Activated CD8-positive, alpha-beta memory T cell treated with anti-CD3 and anti-CD28 coated beads, Interleukin-2, amount 50 U/mL, for 24 hours (primary cell): Measurements from ENCODE around the gene SIX3.
A peak's percentile ranks its signal among the peaks of the same experiment; 100 is the strongest.

Experiments used
- DNase-seq: peaks from one replicate; pipeline ENCODE4 v3.0.0-alpha.2; 2020; ENCODE audit errors: extremely low read depth

The SIX3 gene

DNA sequence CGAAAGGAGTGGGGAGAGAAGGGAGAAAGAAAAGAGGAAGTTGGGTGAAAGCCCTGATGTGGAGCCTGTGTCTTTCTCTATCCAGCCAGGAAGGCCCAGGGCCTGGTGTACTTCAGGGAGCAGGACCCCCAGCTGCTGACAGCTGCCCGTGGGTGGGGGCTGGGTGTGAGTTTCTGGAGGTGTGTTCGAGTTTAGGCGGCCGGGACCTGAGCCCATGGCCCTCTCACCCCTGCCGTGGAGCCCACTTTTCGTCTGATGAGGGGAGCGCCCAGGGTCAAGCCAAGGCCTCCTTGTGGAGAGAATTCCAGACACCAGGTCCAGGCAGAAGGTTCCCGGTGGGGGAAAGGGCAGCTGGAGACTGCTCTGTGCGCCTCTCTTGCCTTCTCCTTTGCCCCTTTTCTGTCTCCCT is 2.2 kb downstream of the SIX3 start:
- no peak for DNase-seq

DNA sequence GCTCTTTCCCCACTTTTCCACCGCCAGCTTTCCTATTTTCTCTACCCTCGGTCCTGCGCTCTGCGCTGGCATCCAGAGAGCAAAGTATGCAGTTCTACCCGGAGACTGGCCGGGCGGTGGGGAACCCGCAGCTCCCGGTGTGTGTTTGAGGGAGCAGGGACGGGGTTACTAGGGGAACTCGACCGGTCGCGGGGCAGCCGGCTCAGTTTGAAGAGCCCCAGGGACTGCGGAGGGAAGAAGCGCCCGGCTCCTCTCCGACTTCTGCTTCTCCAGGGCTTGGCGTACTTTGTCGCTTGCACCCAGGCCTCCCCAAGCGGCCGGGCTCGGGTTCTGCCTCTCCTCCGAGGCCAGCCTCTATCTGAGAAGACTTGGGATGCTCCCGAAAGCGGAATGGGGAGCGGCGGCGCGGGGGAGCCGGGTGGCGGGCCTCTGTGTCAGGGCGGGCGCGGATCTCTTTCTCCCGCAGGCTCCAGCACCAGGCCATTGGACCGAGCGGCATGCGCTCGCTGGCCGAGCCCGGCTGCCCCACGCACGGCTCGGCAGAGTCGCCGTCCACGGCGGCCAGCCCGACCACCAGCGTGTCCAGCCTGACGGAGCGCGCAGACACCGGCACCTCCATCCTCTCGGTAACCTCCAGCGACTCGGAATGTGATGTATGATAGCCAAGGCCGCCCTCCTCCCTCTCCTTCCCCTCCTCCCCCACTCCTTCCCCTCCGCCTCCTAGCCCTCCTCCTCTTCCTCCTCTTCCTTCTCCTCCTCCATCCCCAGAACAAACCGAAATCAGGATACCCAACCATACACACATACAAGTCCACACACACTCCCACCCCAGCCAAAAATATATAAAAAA is 2.8 kb downstream of the SIX3 start:
- DNase-seq, result no peak

DNA sequence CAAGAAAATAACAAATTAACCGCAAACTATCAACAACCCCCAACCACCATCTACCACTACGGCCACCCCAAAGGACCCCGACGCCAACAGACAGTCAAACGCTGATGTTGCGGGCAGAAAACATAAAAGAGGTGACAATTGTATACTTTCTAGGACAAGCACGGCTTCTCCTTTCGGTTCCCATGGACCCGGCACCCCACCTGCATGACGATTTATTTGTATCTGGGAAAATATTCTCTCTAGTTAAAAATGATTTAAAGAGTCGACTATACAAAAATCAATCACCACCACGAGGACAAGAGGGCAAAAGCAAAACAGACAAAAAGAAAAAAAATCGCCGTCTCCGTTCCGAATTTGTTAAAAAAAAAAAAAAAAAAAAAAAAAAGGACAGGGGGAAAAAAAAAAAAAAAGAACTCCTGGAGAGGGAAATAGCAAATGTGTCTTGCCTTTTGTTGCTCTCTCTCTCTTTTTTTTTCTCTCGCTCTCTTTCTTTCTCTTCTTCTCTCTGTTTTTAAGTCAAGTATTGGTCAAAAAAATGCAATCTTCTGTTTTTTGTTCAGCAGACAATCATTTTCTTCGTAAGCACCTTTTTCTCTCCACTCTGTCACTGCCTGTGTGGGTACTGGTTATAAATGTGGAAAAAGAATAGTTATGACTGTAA is 3.6 kb downstream of the SIX3 start:
- DNase-seq, result no peak

DNA sequence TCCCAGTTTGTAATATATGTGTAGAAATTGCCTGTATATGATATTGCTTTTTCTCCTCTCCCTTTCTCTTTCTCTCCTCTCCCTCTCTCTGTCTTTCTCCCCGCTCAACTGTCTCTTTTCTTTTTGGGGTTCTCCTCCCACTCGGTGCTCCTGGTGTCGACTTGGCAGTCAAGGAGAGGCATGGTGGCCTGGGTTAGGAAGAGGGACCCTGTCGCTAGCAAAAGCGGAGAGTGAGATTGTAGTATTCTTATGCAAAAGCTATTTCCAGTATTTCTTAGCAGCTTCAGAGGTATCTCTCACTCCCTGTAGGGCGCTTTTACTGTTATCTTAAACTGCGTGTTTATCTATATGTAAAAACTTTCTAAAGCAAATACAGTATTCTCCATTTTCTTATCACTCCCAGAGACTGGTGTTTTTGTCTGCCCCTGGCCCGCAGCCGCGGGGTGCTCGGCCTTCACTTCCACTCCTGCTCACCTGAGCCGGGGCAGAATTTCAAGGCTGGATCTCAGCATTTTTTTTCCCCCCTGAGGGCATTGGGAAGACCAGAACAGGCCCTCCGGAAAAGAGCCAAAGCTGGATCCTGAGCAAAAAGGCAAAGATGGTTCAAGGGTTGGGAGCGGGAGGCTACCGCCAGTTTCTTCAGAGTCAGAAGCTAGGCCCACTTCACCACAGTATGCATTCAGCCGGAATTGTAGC is 4.3 kb downstream of the SIX3 start:
- DNase-seq, result no peak

DNA sequence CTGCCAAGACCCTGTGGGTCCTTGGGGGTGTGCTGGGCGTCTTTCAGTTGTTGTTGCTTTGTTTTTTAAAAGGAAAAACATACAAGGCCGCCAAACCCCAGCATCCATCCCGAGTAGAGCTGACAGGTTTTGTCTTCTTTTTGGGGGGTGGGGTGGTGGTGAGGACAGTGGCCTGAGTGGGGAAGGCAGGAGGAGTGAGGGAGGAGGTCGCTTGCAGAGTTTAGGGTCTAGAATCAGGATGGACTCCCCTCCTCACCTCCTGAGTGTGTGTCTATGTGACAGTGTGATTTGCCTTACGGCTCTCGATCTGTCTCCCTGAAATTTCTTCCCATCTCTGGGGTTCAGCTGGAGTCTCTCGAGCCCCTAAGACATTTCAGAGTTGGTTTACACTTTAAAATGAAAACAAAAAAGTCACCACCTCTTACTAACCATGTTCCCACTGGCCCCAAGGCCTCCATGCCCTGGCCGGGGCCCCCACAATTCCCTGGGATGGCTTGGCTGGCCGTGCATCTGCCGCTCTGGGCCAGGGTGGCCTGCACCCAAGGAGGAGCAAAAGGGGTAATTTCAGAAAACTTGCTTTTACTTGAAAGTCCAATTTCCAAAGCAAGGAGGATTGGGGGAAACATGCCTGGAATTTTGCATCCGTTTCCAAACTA is 5.0 kb downstream of the SIX3 start:
- DNase-seq, result no peak

DNA sequence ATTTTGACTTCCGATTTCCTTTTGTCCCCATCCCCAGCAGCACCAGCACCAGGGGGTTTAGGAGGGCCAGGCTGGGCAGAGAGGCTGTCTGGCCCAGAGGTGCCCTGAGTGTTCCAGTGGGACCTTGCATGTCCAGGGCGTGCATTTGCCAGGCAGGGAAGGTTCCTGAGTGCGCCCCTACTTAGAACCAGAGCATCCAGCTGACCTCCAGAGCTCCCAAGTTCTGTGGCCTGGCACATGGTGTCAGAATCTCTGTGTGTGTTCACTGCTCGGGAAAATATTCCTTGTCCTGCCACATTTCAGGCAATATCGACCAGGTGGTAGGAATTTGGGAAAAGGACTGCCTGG is 5.5 kb downstream of the SIX3 start:
- no peak for DNase-seq

DNA sequence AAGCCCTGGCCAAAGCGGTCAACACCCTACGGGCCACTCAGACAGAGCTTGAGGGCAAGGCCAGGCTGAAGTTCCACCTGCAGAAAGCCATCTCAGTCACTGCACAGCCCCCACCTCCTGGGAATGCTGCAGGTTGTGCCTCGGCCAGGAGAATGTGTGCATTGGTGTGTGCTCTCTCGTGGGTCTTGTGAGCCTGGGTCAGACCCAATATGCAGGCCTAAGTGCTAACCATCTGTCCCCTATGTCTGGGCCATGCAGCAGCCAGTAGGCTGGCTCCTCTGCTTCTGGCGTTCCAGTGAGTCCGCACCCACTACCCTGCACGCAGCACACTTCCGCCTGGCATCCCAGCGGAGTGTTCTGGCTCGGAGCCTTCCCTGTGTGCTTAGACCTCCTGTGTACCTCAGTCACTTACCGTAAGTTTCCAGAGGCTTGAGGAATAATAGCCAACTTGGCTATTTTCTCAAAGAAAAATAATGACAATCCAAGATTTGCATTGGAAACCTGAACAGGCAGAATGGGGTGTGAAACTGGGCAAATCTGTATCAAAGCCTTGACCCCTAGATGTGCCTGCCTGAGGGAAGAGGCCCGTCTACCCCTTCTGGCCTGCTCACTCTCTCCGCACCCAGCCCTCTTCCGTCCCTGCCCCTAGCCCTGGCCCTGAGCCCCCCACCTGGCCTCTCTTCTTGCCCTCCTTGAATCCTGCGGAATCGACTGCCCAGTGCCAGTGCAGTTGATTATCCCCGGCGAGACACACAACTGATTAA is 7.2 kb downstream of the SIX3 start:
- no peak for DNase-seq

DNA sequence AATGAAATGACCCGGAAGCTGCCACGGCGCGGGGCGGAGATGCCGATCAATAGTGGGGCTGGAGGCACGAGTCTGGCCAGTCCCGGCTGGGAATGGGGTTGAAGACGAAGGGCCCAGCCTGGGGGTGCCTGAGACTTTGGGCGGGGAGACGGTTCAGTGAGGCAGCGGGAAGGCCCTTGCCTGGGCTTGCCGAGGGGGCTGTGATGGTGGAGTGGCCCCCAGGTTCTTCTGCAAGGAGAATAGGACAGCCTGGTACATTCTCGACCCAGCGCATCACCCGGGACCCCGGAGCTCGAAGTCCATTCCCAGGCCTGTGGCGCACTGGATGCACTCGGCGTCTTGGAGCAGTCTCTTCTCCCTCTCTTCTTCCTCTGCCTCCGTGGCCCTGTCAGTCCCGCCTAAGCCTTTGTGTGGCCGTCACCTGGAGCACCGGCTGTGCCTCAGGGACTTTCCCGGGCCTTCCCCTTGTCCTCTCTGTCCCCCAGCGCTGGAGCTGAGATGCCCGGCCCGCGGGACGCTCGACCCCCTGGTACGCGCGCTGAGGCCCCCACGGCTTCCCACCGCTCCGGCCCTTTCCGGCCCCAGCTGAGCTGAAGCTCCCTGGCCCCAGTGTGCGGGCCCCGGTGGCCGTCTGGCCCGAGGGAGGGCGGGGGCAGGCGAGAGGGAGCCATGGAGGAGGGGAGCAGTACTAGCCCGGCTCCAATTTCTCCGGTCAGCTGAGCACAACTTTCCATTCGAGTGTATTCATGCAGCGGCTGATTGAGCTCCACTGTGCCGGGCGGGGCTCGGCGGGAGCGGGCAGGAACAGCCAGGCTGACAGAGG is 8.0 kb downstream of the SIX3 start:
- no peak for DNase-seq

DNA sequence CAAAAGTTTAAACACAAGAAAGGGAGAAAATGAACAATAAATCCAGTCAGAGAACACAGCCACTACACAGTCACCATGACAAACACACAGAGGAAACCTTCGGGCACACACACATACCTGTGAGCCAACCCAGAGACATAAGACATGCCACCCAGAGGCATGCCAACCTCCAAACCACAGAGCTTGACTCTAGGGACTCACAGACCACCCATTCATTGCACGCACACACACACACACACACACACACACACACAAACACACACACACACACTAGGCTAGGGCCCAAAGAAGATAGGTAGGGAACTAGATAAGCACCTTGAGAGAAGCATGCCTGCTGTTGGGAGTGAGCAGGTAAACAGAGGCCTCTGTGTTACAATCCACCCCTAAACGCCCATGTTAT is 9.1 kb downstream of the SIX3 start:
- DNase-seq, result no peak

DNA sequence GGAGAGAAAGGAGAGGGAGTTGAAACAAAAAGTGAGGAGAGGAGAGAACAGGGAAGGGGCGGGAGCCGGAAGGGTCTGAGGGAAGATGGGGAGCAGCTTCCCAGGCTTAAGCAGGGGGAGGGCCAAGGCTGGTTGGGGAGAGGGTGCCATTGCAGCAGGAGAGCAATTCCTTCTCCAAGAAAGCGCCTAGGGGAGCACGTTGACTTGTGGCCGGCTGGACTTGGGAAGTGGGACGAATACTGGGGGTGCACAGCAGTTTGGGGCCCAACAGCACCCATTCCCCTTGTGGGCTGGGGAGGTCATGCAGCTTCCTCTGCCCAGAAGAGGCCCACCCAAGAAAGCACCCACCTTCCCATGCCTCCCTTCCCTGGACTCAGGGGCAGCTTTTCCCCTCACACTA is 9.6 kb downstream of the SIX3 start:
- no peak for DNase-seq

DNA sequence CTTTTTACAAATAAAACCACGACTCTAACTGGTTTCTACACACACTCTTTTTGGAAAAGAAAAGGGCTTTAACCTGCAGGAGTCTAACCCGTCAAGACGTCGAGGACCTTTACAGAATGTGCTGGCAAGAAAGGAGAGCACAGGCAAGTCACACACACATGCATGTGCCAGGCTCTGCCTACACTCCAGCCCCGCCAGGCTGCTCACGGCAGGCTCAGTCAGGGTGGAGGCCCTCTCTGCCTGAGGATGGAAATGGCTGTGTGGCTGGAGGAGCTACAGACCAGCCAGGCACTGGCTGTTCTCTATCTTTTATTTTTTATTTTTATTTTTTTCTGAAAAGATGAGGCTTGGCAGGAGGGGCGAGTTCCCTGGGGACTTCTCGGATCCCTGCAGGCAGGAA is 10.2 kb downstream of the SIX3 start:
- no peak for DNase-seq

DNA sequence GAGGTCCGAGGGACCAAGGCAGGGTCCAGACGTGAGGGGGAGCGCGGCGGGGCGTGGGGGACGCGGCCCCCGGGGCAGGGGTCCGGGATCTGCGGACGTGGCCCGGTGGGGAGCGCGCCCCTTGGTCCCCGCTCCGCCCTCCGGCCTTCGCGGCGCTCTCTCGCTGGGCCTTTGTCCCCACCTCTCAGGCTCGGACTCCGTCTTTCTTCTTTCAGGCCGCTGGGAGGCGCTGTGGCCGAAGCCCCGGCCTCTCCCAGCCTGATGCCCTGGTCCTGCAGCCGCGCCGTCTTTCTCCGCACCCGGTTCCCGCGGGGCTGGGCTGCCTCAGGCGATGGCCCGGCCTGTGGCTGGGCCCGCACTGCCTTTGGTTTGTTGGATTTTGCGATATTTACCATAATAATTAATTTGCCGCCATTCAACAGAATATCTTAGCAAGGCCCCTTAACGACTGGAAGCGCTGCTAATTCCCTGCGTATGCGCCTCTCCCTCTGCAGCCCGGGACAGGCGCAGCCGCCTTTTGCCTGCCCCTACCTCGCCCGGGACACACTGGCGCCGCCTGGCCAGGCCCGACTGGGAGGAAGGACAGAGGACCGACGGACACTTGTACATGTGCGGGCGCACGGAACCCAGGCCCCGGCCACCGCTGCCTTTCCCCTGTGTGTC is 10.8 kb downstream of the SIX3 start:
- no peak for DNase-seq

DNA sequence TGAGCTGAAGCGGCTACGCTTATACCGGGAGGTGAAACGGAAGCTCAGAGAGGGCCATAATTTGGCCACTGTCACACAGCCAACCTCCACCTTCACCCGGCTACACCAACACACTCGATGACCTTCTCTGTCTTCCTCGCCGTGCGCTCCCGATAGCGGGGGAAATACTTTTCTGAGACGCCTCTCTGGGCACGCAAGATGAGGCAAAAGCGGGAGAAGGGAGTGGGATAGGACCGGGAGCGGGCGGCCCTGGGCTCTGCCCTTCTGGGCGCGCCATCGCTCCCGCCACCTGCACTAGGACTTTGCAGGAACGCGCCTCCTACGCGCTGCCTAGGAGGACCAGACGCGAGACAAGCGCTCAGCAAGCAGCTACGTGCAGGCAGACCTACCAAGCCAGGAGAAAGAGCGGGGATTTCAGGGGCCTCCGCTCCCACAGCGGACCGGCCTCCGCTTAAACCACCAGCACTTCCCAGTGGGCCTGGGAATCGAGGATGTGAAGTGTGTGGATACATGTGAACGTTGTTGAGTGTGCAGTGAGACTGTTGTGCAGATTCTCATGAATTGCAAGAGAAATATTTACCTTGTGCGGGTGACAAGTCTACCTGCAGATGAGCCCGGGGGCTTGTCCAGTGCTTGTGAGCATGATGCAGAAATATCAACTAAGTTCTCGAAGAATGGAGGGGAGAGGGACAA is 11.4 kb downstream of the SIX3 start:
- no peak for DNase-seq

DNA sequence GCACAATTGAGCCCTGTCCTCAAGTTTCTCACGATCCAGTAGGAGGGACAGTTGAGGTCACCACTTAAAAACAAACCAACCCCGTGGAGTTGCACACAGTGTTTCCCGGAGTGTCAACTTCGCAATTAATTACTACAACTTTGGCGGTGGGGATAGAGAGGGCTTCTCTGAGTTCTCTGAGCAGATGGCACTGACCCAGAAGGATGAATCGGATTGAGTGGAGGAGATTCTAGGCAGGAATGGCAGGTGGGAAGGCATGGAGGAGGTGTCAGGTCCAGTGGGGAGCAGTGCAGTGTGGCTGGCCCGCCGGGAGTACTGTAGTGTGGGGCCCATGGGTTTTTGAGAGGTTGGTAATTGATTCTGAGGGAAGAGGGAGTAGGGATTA is 12.0 kb downstream of the SIX3 start:
- no peak for DNase-seq

DNA sequence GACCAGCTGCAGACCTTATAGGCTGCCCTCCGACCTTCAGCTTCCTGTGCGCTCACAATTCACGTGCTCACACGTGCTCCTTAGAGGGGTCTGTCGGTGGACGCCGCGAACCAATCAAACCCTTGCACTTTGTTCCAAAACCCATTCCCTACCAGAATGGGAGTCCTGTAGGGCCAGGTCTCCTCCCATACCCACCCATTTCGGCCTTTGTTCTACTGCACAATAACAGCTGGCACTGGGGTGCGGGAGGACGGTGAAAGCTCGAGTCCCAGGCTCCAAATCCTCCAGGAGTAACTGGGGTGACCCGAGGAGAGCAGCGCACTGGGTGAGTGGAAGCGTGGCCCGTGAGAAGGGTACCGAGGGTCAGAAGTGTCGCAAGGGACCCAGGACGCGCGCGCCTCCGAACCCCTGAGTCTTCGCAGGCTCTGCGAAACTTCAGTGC is 13.0 kb downstream of the SIX3 start:
- no peak for DNase-seq

DNA sequence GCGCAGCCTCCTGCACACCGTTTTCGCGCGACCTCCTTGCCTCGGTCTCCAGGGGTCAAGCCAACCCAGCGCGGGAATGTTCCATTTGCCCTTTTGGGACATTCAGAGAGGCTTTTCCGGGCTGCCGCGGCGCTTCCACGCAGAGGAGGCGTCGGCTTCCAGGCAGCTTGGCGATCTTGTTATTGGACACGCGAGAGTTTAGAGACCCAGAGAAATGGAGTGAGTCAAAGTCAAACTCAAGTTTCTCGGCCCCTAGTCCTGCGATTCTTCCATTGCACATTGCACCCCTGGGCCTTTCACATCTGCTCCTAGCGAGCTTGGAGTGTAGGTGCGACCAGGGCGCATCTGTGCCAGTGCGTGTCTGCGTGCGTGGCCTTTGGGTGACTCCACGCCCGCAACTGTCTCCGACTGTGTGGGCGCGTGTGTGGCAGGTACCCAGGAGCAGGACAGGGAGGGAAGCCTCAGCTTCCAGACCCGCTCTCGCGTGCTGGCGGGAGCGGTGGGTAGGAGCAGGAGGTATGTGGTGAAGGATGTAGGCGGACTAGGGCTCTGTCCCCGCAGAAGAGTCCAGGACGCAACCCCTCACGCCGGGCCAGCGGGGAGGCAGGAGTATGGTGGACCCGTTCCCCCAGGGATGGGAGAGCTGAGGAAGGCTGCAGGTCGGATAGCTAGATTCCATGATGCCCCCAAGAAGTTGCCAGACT is 13.5 kb downstream of the SIX3 start:
- DNase-seq, result no peak

DNA sequence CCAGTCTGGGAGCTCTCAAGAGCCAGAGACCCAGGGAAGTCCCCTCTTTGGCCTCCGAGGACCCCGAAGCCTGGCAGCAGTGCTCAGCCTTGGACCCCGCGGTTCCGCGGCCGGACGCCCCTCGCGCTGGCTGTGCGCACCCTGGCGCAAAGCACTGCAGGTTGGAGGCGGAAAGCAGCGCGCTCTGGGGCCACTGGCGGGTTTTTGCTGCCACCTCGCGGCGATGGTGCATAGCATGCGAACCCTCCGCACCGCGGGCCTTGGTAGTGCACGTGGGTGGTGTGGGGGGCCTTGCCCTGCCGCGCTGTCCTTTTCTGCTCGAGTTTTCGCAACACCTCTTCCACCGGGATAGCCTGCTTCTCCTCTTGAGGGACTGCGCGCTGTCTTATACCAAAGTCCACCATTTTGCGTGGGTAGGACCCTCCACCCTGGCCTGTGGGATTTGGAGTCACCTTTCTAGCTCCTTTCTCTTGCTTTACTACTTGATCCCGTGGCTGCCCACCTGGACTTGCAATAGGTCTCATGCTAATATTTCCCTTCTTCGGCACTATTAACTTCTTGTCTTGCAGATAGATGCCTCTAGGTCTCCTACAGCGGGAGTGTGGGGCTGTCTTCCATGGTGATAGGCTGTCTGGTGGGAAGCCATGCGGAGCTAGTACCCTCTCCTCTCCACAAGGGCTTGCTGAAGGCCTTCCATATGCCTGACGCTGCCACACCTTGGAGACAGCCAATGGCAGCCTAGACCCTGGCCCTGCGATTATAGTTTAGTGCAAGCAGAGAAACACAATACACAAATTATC is 14.3 kb downstream of the SIX3 start:
- peak; percentile 49 for DNase-seq

DNA sequence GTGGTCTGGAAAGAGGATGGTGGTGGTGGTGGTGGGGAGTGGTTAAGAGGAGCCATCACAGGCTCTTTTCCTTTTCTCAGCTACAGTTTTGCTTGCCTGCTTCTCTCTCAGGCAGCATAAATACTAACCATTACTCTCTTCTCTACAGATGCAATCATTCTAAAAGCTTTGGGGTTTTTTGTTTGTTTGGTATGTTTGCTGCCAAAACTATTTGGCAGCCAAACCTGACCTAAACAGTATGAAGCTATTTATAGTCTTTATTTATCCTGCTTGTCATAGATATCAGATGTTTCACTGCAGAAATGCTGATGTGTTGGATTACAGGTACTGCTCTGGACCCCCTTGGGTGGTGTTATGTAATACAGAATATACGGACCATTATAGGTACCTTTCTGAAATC is 15.3 kb downstream of the SIX3 start:
- DNase-seq, result no peak
